NCI-H2107 treated with DMSO at 0.1 percent for 48 hours (cell line): ENCODE results near the gene WNT9A.

Experiments
- DNase-seq: peaks from one replicate; lab custom pipeline; 2025; ENCODE audit not compliant: unreplicated experiment; lab: John Stamatoyannopoulos, UW

The WNT9A gene

DNA sequence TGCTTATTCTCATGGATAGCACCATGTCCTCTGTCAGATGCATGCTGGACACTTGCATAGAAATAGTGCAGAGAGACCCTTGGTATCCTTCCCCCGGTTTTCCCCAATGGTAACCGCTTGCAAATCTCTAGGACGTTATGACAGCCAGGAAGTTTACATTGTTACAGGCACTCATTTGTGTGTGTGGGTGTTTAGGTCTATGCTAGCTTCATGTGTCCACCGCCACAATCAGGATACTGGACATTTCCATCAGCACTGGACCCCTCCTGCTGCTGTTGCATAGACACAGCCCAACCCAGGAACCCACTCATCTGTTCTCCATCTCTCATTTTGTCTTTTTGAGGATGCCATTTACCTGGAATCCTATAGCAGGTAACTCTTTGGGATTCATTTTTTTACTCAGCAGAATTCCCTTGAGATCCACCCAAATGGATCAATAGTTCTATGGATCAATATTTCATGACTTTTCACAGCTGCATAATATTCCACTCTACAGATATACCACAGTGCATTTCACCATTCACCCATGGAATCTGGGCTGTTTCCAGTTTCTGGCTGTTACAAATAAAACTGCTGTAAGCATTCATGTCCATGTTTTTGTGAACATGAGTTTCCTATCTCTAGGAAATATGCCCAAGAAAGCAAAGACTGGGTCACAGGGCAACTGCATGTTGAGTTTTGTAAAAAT lies 6.6 kb upstream of the WNT9A start:
- DNase-seq = no peak

DNA sequence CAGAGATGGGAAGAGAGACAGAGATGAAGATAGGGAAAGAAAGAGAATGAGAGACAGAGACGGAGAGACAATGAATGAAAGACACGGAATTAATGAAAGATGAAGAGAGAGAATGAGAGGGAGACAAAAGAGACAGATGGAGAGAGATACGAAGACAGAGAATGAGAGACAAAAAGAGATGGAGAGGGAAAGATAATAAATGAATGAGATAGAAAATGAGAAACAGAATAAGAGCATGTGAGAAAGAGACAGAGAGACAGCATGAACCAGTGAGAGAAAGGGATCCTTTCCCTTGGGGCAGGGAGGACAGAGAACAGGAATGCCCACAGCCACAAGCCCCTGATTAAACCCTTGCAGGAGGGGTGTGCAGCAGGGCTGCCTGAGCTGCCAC lies 5.3 kb upstream of the WNT9A start:
- no peak for DNase-seq

DNA sequence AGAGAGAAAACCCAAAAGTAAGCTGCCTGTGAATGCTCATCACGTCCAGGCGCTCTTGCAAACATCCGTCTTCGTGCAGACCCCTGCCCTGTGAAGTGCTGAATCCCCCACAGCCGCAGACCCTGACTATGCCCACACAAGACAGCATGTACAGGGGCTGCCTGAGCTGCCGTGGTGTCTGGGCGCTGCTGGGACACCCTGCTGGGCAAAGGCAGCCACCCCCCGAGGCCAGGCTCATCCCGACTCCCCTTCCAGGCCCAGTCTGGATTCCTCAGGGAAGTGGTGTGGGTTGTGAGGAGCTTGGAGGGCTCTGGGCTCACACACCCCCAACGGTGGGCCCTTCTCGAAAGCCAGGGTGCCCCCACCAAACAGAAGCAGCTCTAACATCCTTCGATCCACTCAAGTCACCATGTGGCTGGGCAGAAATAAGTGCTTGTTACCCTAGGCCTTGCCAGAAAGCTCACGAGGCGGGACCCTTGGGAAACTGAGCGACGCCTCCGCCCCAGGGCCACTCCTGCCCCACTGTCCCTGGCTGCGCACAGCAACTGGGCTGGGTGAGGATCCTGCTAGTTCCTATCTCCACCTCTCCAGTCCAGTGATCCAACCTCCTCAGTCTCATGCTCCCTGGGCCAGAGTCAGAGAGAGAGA lies 4.8 kb upstream of the WNT9A start:
- DNase-seq = no peak

DNA sequence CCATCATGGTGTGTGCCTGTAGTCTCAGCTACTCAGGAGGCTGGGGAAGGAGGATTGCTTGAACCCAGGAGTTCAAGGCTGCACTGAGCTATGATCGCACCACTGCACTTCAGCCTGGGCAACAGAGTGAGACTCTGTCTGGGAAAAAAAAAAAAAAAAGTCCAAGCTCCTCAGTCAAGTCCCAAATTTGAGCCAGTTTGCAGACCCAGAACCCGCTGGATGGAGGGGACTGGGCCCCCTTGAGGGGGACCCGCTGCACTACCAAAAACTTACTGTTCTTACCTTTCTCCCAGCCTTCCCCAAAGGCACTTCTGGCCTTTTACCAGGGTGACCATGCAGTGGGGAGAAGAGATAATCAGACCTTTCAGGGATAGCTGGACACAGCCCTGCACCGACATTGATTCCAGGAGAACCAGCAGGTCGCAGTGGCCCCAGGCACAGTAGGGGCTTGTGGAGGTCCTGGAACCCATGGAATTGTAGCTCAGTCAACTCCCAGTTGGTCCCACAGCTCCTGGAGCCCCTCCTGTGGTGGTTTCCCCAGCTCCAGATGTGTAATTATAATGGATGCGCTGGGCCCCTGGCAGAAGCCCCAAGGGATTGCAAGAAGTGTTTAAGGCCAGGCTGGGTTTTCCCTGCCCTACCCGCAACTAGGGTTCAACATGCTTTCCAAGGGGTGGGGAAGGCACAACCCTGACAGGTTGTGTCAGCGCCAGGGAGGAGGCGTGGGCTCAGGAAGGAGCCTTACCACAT lies 4.1 kb upstream of the WNT9A start:
- DNase-seq = no peak

DNA sequence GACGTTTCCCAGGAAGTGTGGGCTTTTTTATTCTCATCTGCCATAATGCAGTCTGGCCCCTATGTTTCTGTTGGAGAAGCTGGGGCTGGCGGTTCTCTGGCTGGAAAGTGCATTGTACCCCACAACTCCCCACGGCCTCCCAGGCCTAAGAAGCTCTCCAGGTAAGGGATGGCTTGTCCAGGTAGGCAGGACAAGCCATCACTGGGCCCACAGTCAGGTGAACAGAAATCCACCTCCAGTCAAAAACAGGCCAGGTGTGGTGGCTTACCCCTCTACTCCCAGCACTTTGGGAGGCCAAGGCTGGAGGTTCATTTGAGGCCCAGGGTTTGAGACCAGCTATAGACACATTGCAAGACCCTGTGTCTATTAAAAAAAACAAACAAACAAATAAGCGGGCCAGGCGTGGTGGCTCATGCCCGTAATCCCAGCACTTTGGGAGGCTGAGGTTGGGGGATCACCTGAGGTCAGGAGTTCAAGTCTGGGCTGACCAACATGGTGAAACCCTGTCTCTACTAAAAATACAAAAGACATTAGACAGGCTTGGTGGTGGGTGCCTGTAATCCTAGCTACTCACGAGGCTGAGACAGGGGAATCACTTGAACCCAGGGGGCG lies 3.1 kb upstream of the WNT9A start:
- DNase-seq = no peak

DNA sequence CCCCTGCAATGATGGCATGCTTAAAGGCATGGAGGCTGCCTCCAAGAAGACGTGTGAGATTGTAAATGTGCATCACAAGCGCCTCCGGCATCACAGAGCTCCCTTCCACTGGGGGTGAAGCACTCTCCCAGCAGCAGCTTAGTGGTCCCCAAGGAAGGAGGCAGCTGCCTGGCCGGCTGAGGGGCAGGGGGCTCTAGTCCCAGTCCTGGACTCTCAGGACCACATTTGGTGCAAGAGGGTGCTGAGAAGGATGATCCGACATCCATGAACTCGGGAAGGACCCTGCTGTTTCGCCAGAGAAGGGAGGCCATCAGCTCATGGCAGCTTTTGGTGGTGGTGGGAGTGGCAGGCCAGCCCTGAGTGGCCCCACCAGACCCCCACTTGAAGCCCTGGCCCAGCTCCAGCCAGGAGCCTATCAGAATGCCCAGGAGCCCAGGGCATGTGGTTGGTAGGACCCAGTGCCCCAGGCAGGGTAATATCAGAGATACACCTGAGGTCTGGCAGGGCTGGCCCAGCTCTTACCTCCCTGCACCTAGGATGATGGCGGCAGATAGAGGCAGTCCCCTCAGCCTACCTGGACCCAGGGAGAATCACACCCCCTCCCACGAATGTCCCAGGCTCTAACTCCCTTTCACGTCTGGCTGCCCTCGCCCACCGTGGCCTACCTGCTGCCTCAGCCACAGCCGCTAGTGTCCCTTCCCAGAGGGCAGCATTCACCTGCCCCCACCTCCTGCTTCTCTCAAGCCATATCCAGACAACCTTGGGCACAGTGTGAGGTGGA lies 2.4 kb upstream of the WNT9A start:
- no peak for DNase-seq

DNA sequence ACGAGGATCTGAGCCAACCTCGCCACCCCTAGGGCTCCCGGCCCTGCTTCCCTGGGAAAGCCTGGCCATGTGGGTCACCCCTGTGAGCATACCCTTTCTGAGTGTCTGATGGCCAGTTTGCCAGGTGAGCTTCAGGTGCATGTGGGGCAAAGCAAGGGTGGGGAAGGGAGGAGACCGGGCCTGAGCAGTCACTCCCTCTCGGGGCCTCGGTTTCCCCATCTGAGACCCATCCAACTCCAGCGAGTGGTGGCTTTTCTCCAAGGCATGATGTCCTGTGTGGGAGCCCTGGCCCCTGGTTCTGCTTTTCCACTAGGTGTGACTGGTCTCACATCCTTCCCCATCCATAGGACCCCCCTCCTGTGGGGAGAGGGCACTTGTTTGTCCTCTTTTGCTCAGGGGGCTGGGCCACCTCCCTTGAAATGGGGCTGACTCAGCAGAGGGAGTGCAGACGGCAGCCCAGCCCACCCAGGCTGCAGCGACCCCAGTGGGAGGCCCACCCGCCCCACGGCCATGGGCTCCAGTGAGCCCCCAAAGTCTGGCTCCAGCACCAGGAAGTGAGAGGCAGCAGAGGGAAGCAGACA lies 1.7 kb upstream of the WNT9A start:
- no peak for DNase-seq

DNA sequence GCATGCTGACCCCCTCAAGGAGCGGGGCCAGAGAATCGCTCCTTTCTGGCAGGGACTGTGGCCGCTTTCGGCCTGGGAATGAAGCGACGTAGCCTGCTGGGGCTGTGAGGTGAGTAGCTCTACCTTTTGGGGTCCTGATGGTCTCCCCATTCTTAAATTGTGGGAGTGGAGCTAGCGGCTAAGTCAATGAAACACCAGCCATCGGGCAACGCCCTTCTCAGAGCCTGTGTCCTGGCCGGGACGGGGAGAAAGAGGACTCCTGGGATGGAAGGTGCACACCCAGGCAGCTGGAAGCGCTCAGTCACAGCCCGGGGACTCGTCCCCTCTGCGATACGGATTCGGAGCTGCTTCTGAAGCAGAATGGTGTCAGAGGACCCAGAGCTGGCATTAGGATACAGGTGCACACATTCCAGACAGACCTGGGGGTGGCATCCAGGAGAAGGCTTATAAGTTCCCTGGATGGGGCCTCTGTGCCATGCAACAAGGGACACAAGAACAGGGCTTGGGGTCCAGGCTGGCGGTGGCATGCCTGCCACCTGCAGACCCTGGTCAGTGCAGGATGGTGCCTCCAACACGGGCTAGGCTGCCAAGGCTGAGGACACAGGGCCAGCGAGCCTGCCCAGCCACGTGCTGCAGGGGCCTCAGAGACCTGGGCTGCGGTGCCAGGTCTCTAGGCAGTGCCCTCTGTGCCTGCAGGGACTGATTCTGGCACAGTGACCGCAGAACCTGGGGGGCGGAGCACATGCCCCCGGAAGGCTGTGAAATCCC lies 945 bp upstream of the WNT9A start:
- no peak for DNase-seq

DNA sequence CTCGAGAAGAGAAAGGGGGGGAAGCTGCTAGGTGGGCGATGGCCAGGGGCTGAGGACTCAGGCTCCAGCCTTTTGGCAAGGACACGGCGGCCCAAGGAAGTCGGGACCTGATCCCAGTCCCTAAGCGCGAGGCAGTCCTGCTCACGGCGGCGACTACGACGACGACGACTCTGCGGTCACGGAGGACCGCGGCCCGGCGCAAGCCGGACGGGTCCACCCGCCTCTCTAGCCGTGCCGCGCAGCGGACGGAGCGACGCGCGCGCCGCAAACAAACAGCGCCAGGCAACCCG lies 401 bp downstream of the WNT9A start:
- no peak for DNase-seq

DNA sequence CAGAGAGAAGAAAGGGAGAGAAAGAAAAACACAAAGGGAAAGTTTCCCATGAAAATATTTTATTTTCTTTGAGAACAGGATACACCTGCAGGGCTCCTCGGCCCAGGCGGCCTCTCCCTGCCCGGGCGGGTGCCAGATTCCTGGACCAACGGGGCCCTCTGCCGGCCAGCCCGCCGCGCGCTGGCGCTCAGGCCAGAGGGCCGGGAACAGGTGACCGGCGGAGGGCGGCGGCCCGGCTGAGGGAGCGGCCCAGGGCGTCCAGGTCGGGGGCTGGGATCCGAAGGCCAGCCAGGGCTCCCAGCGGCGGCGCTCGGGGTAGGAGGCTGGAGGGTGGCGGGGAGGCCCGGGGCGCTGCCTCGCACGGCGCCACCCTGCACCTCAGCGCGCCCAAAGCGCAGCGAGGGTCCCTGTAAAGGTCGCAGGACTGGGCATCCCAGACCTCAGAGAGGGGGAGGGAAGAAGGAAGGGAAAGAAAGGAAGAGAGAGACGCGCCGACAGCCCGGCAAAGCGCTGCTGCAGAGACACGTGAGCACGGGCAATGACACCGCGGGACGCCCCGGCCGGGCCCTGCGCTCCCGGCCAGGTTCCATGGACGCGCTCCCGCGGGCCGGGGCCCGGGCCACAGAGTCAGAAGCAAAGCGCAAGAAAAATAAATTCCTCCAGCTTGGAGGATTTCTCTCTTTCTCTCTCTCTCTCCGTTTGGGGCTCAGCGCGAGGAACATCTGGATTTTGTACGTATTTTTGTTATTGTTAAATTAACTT lies 927 bp downstream of the WNT9A start:
- DNase-seq = peak; percentile 56

DNA sequence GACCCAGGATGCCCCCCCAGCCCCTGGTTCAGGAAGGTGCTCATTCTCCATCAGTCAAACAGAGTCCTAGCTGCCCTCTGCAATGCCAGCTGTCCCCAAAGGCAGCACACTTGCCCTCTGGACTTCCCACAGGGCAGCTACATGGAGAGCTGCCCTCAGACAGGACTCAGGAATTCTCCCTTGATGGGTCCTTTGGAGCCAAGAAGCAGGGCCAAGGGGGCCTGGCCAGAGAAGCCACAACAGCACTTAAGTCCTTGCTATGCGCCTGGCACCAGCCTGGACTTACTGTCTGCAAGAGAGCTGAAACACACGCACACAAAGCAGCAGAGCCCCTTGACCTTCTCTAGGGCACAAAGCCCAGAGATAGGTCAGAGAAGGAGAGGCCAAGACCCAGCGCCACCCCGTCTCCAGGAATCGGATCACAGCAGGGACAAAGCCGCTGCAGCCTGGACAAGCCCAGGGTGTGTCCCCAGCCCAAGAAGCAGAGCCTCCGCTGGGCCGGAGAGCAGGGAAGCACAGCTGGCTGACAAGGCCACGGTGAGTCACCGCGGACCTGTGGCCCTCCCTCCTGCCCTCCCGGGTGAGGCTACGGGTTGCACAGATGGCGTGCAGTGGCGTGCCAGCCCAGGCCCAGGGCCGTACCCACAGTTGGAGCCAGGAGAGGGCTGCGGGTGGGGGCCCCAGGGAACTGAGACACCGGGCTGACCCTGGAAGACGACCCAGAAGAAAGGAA lies 1.7 kb downstream of the WNT9A start:
- peak; percentile 11 for DNase-seq

DNA sequence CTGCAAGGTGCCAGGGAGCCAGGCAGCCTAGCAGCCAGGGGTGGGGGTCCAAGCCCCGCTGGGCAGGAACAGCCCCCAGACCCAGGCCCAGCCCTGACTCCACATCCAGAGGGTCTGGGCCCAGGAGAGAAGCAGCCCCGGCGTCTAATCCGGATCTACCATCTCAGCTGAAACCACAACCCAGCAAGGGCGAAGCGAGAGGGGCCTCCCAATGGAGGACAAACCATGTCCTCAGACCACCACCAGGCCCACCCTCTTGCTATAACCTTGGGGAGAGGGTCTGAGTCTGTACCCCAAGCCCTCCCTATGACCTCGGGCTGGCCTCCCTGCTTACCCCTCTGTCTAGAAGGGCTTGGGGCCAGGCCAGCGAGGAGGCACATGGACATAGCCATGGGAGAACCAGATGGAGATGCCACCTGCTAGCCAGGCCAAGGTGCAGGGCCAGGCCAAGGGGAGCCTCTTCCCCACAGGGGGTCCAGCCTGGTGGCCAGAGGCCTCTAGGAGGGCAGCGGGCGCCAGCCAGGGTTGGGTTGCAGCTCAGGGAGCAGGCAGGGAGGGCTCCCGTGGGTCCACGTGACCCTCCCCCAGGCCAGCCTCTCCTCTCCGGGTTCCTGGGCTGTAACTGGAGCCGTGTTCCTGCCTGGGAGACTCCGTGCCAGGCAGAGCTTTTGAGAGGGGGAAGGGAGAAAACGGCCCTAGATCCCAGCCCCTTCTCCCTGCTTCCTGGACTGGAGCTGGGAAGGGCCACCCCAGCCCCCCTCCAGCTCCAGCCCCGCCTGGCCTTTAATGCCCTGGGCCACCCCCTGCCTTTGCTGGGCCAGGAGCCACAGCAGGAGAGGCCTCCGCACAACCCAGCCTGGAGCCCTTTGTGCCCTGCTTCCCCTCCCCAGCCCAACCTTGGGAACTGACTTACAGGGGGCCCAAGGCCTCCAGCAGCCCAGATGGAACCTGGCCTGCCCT lies 2.5 kb downstream of the WNT9A start:
- DNase-seq = peak; percentile 88

DNA sequence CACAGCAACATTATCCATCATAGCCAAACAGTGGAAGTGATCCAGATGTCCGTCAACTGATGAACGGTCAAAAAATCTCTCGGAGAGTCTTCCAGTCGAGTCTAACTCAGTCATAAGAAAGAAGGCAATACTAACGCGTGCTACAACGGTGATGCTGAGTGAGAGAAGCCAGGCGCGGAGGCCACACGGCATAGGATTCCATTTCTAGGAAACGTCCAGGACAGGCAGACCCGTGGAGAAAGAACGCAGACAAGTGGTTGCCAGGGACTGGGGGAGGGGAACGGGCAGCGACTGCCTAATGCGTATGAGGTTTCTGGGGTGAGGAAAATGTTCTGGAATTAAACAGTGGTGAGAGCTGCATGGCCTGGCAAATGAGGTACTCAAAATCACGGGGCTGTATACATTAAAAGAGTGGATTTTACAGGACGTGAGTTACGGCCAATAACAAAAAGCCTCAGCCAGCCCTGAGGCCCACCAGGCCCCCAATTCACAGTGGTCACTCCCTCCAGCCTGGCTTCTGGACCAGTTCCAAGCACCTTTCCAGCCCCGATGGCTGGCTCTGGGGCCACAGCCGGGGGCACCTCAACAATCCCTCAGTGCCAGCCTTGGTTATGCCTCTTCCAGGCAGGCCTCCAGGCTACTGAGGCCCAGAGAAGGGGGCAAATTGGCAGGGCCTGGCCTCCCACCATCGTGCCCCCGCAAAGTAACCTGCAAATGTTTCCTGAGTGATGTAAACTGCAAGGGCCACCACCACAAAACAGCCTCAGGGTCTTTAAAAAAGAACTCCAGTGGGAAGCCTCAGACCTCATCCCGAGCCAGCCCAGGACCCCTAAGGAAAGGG lies 3.4 kb downstream of the WNT9A start:
- no peak for DNase-seq

DNA sequence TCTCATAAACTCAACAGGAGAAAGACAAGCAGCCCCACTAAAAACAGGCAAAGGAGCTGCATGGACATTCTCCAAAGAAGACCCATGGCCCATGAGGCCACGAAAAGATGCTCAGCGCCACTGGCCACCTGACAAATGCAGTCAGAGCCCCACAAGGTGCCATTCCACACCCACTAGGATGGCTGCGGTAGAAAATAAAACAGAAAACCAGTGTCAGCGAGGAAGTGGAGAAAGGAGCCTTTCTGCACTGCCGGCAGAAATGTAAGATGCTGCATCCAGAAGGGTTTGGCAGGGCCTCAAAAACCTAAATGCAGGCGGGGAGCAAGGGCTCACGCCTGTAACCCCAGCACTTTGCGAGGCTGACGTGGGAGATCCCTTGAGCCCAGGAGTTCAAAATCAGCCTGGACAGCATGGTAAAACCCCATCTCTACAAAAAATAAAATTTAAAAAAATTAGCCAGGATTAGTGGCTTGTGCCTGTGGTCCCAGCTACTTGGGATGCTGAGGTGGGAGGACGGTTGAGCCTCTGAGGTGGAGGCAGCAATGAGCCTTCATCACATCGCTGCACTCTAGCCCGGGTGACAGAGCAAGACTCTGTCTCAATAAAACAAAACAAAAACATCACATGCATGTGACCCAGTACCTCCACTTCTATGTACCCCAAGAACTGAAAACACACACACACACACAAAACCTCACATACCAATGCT lies 4.2 kb downstream of the WNT9A start:
- DNase-seq = no peak

DNA sequence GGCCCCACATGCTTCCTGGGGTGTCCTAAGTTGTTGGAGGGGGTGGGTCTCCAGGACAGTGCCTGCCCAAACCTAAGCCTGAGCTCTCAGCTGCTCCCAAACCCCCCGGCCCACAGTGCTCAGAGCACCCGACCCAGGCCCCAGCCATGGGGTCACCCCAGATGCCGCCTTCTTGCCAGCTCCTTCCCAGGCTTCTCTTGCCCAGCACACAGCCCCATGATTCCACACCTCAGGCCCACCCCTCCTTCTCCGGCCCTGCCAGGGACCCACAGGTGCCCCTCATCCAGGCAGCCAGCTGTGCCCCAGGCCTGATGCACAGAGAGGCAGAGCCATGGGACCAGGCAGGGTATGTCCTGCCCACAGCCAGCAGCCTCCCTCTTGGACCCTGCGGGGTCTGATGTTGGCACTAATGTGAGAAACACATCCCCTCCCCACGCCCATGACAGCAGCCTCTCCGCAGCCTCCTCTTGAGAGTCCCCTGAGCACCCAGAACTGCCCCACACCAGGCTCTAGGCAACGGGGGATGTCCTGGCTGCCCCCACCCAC lies 4.9 kb downstream of the WNT9A start:
- DNase-seq = no peak
